Urinary bladder (tissue), 4 donors: Measurements from ENCODE around the gene MAGEC3. TPM values are rescaled to one million over a fixed set of nuclear protein-coding genes. Genes with fewer than 3 reads are reported as not detected.
"Not testable (repeated sequence)": the region's sequence is repeated elsewhere in the genome, so short reads cannot be mapped to it uniquely, and the experiment has no call there.

Source experiments
- DNase-seq: peaks from one replicate; pipeline ENCODE4 v3.0.0-alpha.2; 2015; ENCODE audit errors: extremely low spot score
- H3K27ac ChIP-seq: one replicate; pipeline ENCODE4 v1.5.1; 2013; ENCODE audit warnings: low read depth, mild to moderate bottlenecking, moderate library complexity
- H3K36me3 ChIP-seq: one replicate; pipeline ENCODE4 v1.6.1; 2013; ENCODE audit warnings: mild to moderate bottlenecking, moderate library complexity; ENCODE audit not compliant: insufficient read depth
- H3K4me1 ChIP-seq: one replicate; pipeline ENCODE4 v1.6.1; 2013; ENCODE audit warnings: mild to moderate bottlenecking, moderate library complexity; ENCODE audit not compliant: insufficient read depth
- H3K4me3 ChIP-seq: one replicate; pipeline ENCODE4 v1.5.1; 2013; ENCODE audit warnings: low read depth, low read length
- WGBS: extraction: QIAGEN DNeasy Blood & Tissue Kit; methylation state at CpG from one replicate; pipeline ENCODE4 v1.1.7; 2013; 5-methylcytosine and 5-hydroxymethylcytosine counted together
- polyA plus RNA-seq: library from polyadenylated mRNA; stranded (reverse); fragments of 200-250 nt; gene quantifications from one replicate; pipeline ENCODE4 v1.2.3, GENCODE V29; 2013
- total RNA-seq: library from RNA; depleted of rRNA; stranded (reverse); fragments of >200 nt; gene quantifications from one replicate; pipeline ENCODE4 v1.2.3, GENCODE V29; 2014
- donor health status: healthy with polysubstance abuse.
- donor health status: healthy.

Gene MAGEC3
- total RNA-seq (not detected), polyA plus RNA-seq (not detected)

DNA sequence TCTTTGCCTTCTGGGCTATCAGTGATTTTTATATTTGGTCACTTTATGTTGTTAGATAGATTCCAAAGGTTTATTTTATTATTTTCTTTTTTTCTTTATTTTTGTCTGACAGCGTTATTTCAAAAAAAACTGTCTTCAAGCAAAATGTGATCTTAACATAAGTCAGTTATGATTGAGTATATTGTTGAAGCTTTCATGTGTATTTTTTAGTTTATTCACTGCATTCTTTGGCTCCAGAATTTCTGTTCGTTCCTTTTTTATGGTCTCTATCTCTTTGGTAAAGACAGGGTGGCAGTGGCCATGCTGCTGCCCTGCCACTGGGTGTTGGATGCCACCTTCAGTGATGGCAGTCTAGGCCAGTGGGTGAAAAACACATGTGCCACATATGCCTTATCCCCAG, at the start of gene MAGEC3:
MAGEC3 (plus strand) TSS at position 301 of the 400 bp plus-strand sequence; CDS start at position 301, 0 bp downstream.
- Histone ChIP-seq H3K27ac (no peak within 1 kb of the TSS), H3K4me1 (no peaks in the 10 kb centered on the region), H3K4me3 (no peak within 1 kb of the TSS), H3K36me3 (no peaks in the 10 kb centered on the region)
- 90% methylated on average over 2 of the region's 2 CpGs for WGBS
- DNase-seq: no peak

DNA sequence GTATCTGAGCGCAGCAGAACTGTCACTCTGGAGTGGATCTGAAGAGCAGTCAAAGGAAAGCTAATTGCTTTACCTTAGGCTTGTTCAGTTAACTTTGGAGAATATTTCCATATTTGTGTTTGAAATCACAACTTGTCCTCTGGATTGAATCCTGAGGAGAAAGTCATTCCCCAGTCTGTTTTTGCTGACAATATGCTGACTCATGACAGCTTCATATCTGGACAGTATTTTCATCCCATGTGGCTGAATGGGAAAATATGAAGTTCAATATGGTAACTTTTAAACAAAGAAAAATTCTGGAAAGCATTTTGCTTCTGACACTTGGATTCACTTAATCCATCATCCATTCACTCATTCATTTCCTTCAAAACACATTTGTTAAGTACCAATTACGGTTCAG, 46.3 kb upstream of the MAGEC3 start:
- no peak overlapping the region for H3K27ac ChIP-seq
- H3K36me3 ChIP-seq: no peaks in the 10 kb centered on the region
- 85% methylated on average over 2 of the region's 2 CpGs for WGBS
- H3K4me3 ChIP-seq: no peak overlapping the region
- no peak for DNase-seq
- H3K4me1 ChIP-seq: no peaks in the 10 kb centered on the region

- 83% methylated on average over 1 of the region's 1 CpG for WGBS
- no peak overlapping the region for H3K27ac ChIP-seq
These were observed 26.7 kb upstream of the MAGEC3 start for GRCh38 chrX:141811438-141811837.

DNA sequence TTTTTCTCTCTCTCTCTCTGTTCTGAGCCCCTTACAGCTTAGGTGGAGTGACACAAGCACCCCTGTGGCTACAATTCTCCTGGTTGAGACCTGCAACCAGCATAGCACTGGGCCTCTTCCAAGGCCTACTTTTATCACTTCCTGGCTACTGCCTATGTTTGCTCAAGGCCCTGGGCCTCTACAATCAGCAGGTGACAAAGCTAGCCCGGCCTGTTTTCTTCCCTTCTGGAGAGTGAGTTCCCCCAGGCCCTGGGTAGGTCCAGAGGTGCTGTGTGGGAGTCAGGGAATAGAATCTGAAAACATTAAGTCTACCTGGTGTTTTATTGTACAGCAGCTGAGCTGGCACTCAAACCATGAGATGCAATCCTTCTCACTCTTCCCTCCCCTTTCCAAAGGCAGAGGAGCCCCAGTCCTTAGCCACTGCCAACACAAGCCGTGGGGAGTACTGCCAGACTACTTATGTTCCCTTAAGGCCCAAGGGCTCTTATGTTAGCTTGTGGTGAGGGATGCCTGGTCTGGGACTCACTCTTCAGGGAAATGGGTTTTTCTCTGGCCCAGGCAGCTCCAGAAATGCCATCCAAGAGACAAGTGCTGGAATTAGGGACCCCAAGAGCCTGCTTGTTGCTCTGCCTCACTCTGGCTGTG, 23.8 kb upstream of the MAGEC3 start:
- WGBS: 67% methylated on average over 2 of the region's 2 CpGs
- Histone ChIP-seq H3K4me3 (no peak overlapping the region), H3K4me1 (no peaks in the 10 kb centered on the region), H3K36me3 (no peaks in the 10 kb centered on the region), H3K27ac (no peak overlapping the region)
- no peak for DNase-seq

More at GRCh38 chrX:141811438-141811837, 26.7 kb upstream of the MAGEC3 start:
- DNase-seq: no peak
- Histone ChIP-seq H3K4me1 (no peaks in the 10 kb centered on the region), H3K36me3 (no peaks in the 10 kb centered on the region), H3K4me3 (no peak overlapping the region)

- Histone ChIP-seq H3K4me3 (no peak overlapping the region), H3K4me1 (no peaks in the 10 kb centered on the region), H3K27ac (no peak overlapping the region), H3K36me3 (no peaks in the 10 kb centered on the region)
- no peak for DNase-seq
- WGBS: 93% methylated on average over 6 of the region's 6 CpGs
These were observed 22.2 kb upstream of the MAGEC3 start for GRCh38 chrX:141815904-141816303.

- DNase-seq: no peak
- Histone ChIP-seq H3K4me1 (no peaks in the 10 kb centered on the region), H3K27ac (no peak overlapping the region), H3K4me3 (no peak overlapping the region), H3K36me3 (no peaks in the 10 kb centered on the region)
- WGBS: 74% methylated on average over 3 of the region's 3 CpGs
These were observed 5.9 kb upstream of the MAGEC3 start for GRCh38 chrX:141832247-141832646.

- Histone ChIP-seq H3K4me3 (no peak overlapping the region), H3K36me3 (no peaks in the 10 kb centered on the region), H3K4me1 (no peaks in the 10 kb centered on the region), H3K27ac (no peak overlapping the region)
- DNase-seq: no peak
- 85% methylated on average over 2 of the region's 2 CpGs for WGBS
These were observed 1.7 kb downstream of the MAGEC3 start for GRCh38 chrX:141839856-141840255.

DNA sequence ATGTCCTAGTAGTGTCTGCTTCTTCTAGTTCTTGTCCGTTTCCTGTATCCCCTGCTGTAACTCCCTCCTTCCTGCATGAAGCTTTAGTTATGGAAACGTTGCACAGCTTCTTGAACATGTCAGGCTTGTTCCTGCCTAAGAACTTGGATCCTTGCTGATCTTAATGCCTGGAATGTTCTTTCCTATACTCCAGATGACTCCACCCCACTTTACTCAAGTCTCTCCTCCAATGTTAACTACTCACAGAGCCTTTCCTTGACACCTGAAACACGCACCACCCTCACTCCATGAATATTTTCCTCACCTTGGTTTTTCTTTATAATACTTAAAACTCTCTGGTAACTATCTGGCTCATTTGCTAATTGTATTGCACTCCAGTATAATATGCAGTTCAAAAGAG, 19.4 kb downstream of the MAGEC3 start:
- Histone ChIP-seq H3K4me1 (no peaks in the 10 kb centered on the region), H3K36me3 (no peaks in the 10 kb centered on the region), H3K27ac (no peak overlapping the region), H3K4me3 (no peak overlapping the region)
- DNase-seq: no peak
- WGBS: 48% methylated on average over 3 of the region's 3 CpGs

- no peaks in the 10 kb centered on the region for H3K36me3 ChIP-seq
- WGBS: 80% methylated on average over 5 of the region's 5 CpGs
- no peak for DNase-seq
- H3K4me3 ChIP-seq: no peak overlapping the region
- no peaks in the 10 kb centered on the region for H3K4me1 ChIP-seq
- no peak overlapping the region for H3K27ac ChIP-seq
These were observed 41.5 kb downstream of the MAGEC3 start for GRCh38 chrX:141879616-141880015.

GRCh38 chrX:141888811-141889210, 50.7 kb downstream of the MAGEC3 start:
- not testable (repeated sequence) for H3K4me1 ChIP-seq, H3K27ac ChIP-seq, H3K36me3 ChIP-seq, H3K4me3 ChIP-seq, DNase-seq
- WGBS: 85% methylated on average over 5 of the region's 5 CpGs

DNA sequence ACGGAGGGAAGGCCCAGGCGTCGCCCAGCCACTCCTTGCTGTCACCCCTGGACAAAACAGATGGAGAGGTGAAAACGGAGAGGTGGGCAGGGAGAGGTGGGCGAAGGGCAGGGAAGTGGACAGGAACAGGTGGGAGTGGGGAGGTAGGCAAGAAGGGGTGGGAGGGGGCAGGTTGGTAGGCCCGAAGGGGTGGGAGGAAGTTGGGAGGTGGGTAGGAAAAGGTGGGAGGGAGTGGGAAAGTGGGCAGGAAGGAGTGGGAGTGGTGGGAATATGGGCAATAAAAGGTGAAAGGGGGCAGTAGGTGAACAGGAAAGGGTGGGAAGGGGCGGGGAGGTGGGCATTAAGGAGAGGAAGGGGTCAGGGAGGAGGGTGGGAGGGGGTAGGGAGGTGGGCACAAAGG, 56.6 kb downstream of the MAGEC3 start:
- no peaks in the 10 kb centered on the region for H3K4me1 ChIP-seq
- no peak overlapping the region for H3K4me3 ChIP-seq
- no peak for DNase-seq
- 92% methylated on average over 7 of the region's 7 CpGs for WGBS
- no peaks in the 10 kb centered on the region for H3K36me3 ChIP-seq
- H3K27ac ChIP-seq: no peak overlapping the region

- Histone ChIP-seq H3K36me3 (no peaks in the 10 kb centered on the region), H3K4me1 (no peaks in the 10 kb centered on the region), H3K27ac (no peak overlapping the region), H3K4me3 (no peak overlapping the region)
- DNase-seq: no peak
- 94% methylated on average over 2 of the region's 2 CpGs for WGBS
These were observed 59.6 kb downstream of the MAGEC3 start for GRCh38 chrX:141897690-141898089.

DNA sequence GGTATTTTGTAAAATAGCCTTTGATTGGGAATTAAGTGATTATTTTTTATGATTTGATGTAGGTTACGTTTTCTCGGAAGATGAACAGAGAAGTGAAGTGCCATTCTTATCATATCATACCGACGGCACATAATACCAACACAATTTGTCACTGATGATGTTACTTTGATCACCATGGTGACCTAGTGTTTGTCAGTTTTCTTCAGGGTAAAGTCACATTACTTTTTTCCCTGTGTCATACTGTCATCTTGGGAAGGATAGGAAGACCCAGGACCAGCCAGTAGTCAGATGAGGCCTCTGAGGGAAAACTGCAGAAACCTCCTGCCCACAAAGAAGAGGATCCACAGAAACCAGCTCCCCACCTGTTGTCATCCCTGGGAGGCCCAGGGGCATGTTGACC, 64.2 kb downstream of the MAGEC3 start:
- 88% methylated on average over 4 of the region's 4 CpGs for WGBS
- no peak for DNase-seq
- no peak overlapping the region for H3K27ac ChIP-seq
- H3K4me1 ChIP-seq: no peaks in the 10 kb centered on the region
- no peak overlapping the region for H3K4me3 ChIP-seq
- no peaks in the 10 kb centered on the region for H3K36me3 ChIP-seq

GRCh38 chrX:141903400-141904155, 65.5 kb downstream of the MAGEC3 start, which contains the start of gene MAGEC1:
TSS of gene MAGEC1 (plus strand) at chrX:141903894. CDS start at chrX:141905073, 1,179 bp downstream.
- no peak for DNase-seq
- no peaks in the 10 kb centered on the region for H3K4me1 ChIP-seq
- WGBS: 96% methylated on average over 25 of the region's 25 CpGs
- H3K36me3 ChIP-seq: no peaks in the 10 kb centered on the region
- no peak within 1 kb of the TSS for H3K27ac ChIP-seq
- H3K4me3 ChIP-seq: no peak within 1 kb of the TSS
